Esophagus squamous epithelium (tissue), 4 donors: ENCODE results near the gene RAB20.

Experiments
- CTCF ChIP-seq, 6 experiments: fragments of 450-650 bp in 4 of 6; fragments of 200-600 bp in 2 of 6; sonication (generic) in 2 of 6; IDR thresholded peaks; one replicate each; pipeline ENCODE4 v1.5.1; 2016 to 2019; ENCODE audit warnings: antibody characterized with exemption in 6 of 6, mild to moderate bottlenecking in 4 of 6, moderate library complexity in 4 of 6
- POLR2A ChIP-seq, 4 donors: fragments of 450-650 bp; IDR thresholded peaks; one replicate each; pipeline ENCODE4 v1.6.1; 2017; ENCODE audit warnings: antibody characterized with exemption in 4 of 4, mild to moderate bottlenecking in 4 of 4, moderate library complexity in 3 of 4

GRCh38 chr13:110507678-110508381 lies 53.7 kb downstream of the RAB20 start:
- TF ChIP-seq CTCF (IDR thresholded peaks at IDR 0.05), result peak in 4 of 6 experiments; percentile 8 to 46 (median 17)
- TF ChIP-seq POLR2A (IDR thresholded peaks at IDR 0.05), result no peak
